Rectal smooth muscle tissue (tissue), 1 donor: ENCODE data around the gene RAD51B.
A peak's percentile ranks its signal among the peaks of the same experiment; 100 is the strongest.
"Not testable (repeated sequence)": the region's sequence is repeated elsewhere in the genome, so short reads cannot be mapped to it uniquely, and the experiment has no call there.

Experiments
- H3K27ac ChIP-seq: one replicate; pipeline ENCODE4 v1.7.0; 2013; ENCODE audit warnings: low read depth, low read length, inconsistent platforms
- H3K27me3 ChIP-seq: one replicate; pipeline ENCODE4 v1.7.0; 2013; ENCODE audit warnings: low read length; ENCODE audit not compliant: control insufficient read depth, insufficient read depth
- H3K36me3 ChIP-seq: one replicate; pipeline ENCODE4 v1.7.0; 2013; ENCODE audit warnings: low read length; ENCODE audit not compliant: control insufficient read depth, insufficient read depth
- H3K4me1 ChIP-seq: one replicate; pipeline ENCODE4 v1.7.0; 2013; ENCODE audit warnings: low read length; ENCODE audit not compliant: control insufficient read depth, insufficient read depth
- H3K4me3 ChIP-seq: one replicate; pipeline ENCODE4 v1.7.0; 2013; ENCODE audit warnings: low read length
- H3K9ac ChIP-seq: one replicate; pipeline ENCODE4 v1.7.0; 2013; ENCODE audit warnings: low read length

RAD51B gene

GRCh38 chr14:68032154-68032553, 212.6 kb downstream of the RAD51B start:
- Histone ChIP-seq H3K36me3 (no peaks in the 10 kb centered on the region), H3K4me3 (no peak overlapping the region), H3K27me3 (no peaks in the 10 kb centered on the region), H3K4me1 (peaks cover 19% of the 10 kb centered on the region), H3K9ac (no peak overlapping the region), H3K27ac (no peak overlapping the region)

GRCh38 chr14:68033336-68033932, 213.9 kb downstream of the RAD51B start:
- Histone ChIP-seq H3K4me3 (no peak overlapping the region), H3K36me3 (no peaks in the 10 kb centered on the region), H3K4me1 (peaks cover 28% of the 10 kb centered on the region), H3K27ac (no peak overlapping the region), H3K9ac (no peak overlapping the region), H3K27me3 (no peaks in the 10 kb centered on the region)

- H3K4me1 ChIP-seq = peaks cover 28% of the 10 kb centered on the region
- no peaks in the 10 kb centered on the region for H3K27me3 ChIP-seq
- H3K4me3 ChIP-seq = no peak overlapping the region
- no peaks in the 10 kb centered on the region for H3K36me3 ChIP-seq
- H3K9ac ChIP-seq = no peak overlapping the region
- H3K27ac ChIP-seq = peak overlapping the region; percentile 52
Measured at GRCh38 chr14:68034896-68035295, 215.3 kb downstream of the RAD51B start.

GRCh38 chr14:68036202-68036601, 216.6 kb downstream of the RAD51B start:
- H3K4me3 ChIP-seq = no peak overlapping the region
- no peak overlapping the region for H3K9ac ChIP-seq
- H3K36me3 ChIP-seq = no peaks in the 10 kb centered on the region
- H3K4me1 ChIP-seq = peaks cover 33% of the 10 kb centered on the region
- no peaks in the 10 kb centered on the region for H3K27me3 ChIP-seq
- H3K27ac ChIP-seq = peak overlapping the region; percentile 91

GRCh38 chr14:68039593-68039992, 220.0 kb downstream of the RAD51B start:
- Histone ChIP-seq H3K36me3 (no peaks in the 10 kb centered on the region), H3K27me3 (no peaks in the 10 kb centered on the region), H3K27ac (peak overlapping the region; percentile 82), H3K9ac (no peak overlapping the region), H3K4me3 (no peak overlapping the region), H3K4me1 (peaks cover 53% of the 10 kb centered on the region)

- H3K27ac ChIP-seq = peak overlapping the region; percentile 89
- H3K4me3 ChIP-seq = no peak overlapping the region
- H3K36me3 ChIP-seq = no peaks in the 10 kb centered on the region
- H3K4me1 ChIP-seq = peaks cover 43% of the 10 kb centered on the region
- H3K27me3 ChIP-seq = no peaks in the 10 kb centered on the region
- no peak overlapping the region for H3K9ac ChIP-seq
Measured at GRCh38 chr14:68040633-68041369, 221.2 kb downstream of the RAD51B start.

GRCh38 chr14:68041876-68042354, 222.3 kb downstream of the RAD51B start:
- H3K9ac ChIP-seq = no peak overlapping the region
- H3K36me3 ChIP-seq = no peaks in the 10 kb centered on the region
- H3K27me3 ChIP-seq = no peaks in the 10 kb centered on the region
- H3K4me1 ChIP-seq = peaks cover 36% of the 10 kb centered on the region
- no peak overlapping the region for H3K4me3 ChIP-seq
- peak overlapping the region; percentile 89 for H3K27ac ChIP-seq

- H3K4me1 ChIP-seq = peaks cover 34% of the 10 kb centered on the region
- H3K4me3 ChIP-seq = no peak overlapping the region
- H3K27ac ChIP-seq = peak overlapping the region; percentile 89
- H3K36me3 ChIP-seq = no peaks in the 10 kb centered on the region
- no peak overlapping the region for H3K9ac ChIP-seq
- no peaks in the 10 kb centered on the region for H3K27me3 ChIP-seq
Measured at GRCh38 chr14:68042586-68043210, 223.1 kb downstream of the RAD51B start.

- Histone ChIP-seq H3K4me1 (peaks cover 27% of the 10 kb centered on the region), H3K4me3 (no peak overlapping the region), H3K27me3 (no peaks in the 10 kb centered on the region), H3K36me3 (no peaks in the 10 kb centered on the region), H3K9ac (no peak overlapping the region), H3K27ac (peak overlapping the region; percentile 89)
Measured at GRCh38 chr14:68043752-68044151, 224.2 kb downstream of the RAD51B start.

- Histone ChIP-seq H3K4me3 (no peak overlapping the region), H3K4me1 (peaks cover 8% of the 10 kb centered on the region), H3K27me3 (no peaks in the 10 kb centered on the region), H3K27ac (peak overlapping the region; percentile 53), H3K36me3 (no peaks in the 10 kb centered on the region), H3K9ac (no peak overlapping the region)
Measured at GRCh38 chr14:68047906-68048305, 228.3 kb downstream of the RAD51B start.

GRCh38 chr14:68048815-68049214, 229.2 kb downstream of the RAD51B start:
- H3K27ac ChIP-seq, H3K9ac ChIP-seq, H3K36me3 ChIP-seq, H3K27me3 ChIP-seq, H3K4me3 ChIP-seq, H3K4me1 ChIP-seq: not testable (repeated sequence)

GRCh38 chr14:68050177-68050576, 230.6 kb downstream of the RAD51B start:
- Histone ChIP-seq H3K4me3 (no peak overlapping the region), H3K9ac (no peak overlapping the region), H3K36me3 (no peaks in the 10 kb centered on the region), H3K4me1 (no peaks in the 10 kb centered on the region), H3K27ac (no peak overlapping the region), H3K27me3 (no peaks in the 10 kb centered on the region)
